ENCODE measurements around the gene IGDCC3.

IGDCC3 gene

GRCh38 chr15:65404186-65404872, 26.5 kb upstream of the IGDCC3 start:
- TF ChIP-seq, protein P1, sequence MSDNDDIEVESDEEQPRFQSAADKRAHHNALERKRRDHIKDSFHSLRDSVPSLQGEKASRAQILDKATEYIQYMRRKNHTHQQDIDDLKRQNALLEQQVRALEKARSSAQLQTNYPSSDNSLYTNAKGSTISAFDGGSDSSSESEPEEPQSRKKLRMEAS (IDR thresholded peaks at IDR 0.05; ENCODE audit: low read depth, low read length) = no peak
- TF ChIP-seq MYC (IDR thresholded peaks at IDR 0.05; ENCODE audit: low read depth, low read length) (no peak), POLR2A (IDR thresholded peaks at IDR 0.05; ENCODE audit: extremely low read depth, insufficient read length) (no peak), CTCF (IDR thresholded peaks at IDR 0.05; ENCODE audit: low read depth, low read length) (no peak)
- no peak for DNase-seq (ENCODE audit: low read depth)
- H3K4me3 ChIP-seq (ENCODE audit: low read depth, low read length) = no peak overlapping the region

DNA sequence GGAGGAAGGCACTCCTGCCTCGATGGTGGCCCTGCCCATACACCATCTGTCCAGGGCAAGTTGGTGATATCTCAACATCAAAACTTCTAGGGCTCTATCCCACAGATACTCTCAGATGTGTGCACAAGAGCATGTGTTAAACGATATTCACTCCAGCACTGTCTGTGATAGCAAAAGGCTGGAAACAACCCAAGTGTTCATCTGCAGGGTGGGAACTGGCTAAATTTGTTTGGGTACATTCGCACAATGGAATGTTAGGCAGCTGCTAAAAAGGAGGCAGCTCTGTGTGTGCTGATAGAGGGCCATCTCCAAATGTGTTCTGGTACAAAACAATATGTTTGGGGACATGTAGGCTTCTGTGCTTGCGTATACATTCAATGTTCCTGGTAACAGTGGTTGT, 25.2 kb upstream of the IGDCC3 start:
- no peak for DNase-seq (ENCODE audit: low read depth)
- TF ChIP-seq MYC (IDR thresholded peaks at IDR 0.05; ENCODE audit: low read depth, low read length) (no peak), CTCF (IDR thresholded peaks at IDR 0.05; ENCODE audit: low read depth, low read length) (no peak), POLR2A (IDR thresholded peaks at IDR 0.05; ENCODE audit: extremely low read depth, insufficient read length) (no peak)
- TF ChIP-seq, protein P1 (IDR thresholded peaks at IDR 0.05; ENCODE audit: low read depth, low read length) = no peak
- H3K4me3 ChIP-seq (ENCODE audit: low read depth, low read length) = no peak overlapping the region

- no peak for TF ChIP-seq POLR2A (IDR thresholded peaks at IDR 0.05; ENCODE audit: extremely low read depth, insufficient read length)
- no peak for TF ChIP-seq CTCF (IDR thresholded peaks at IDR 0.05; ENCODE audit: low read depth, low read length)
- TF ChIP-seq, protein P1 (IDR thresholded peaks at IDR 0.05; ENCODE audit: low read depth, low read length) = no peak
- TF ChIP-seq MYC (IDR thresholded peaks at IDR 0.05; ENCODE audit: low read depth, low read length) = no peak
- no peak overlapping the region for H3K4me3 ChIP-seq (ENCODE audit: low read depth, low read length)
- DNase-seq (ENCODE audit: low read depth) = no peak
Measured at GRCh38 chr15:65401611-65402240, 23.9 kb upstream of the IGDCC3 start.

- peak; percentile 85 for DNase-seq (ENCODE audit: low read depth)
- peak; percentile 66 for TF ChIP-seq CTCF (IDR thresholded peaks at IDR 0.05; ENCODE audit: low read depth, low read length)
- no peak for TF ChIP-seq MYC (IDR thresholded peaks at IDR 0.05; ENCODE audit: low read depth, low read length)
- no peak overlapping the region for H3K4me3 ChIP-seq (ENCODE audit: low read depth, low read length)
Measured at GRCh38 chr15:65400760-65401610, 23.2 kb upstream of the IGDCC3 start.

DNA sequence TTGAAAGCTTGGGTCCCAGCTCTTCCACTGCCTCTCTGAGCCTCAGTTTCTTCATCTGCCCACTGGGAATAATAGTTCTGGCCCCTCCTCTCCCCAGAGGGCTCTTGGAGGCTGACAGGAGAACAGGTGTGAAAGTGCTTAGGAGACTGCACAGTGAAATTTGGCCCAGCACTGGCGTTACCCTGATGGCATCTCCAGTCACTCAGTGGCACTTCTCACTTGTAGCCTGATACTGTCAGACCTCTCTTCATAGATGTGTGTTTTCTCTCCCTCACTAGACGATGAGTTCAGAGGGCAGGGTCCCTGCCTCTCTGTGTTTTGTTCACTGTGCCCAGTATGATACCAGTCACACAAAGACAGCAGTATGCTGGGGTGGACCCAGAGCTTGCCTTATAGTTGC, 22.2 kb upstream of the IGDCC3 start:
- H3K4me3 ChIP-seq (ENCODE audit: low read depth, low read length) = no peak overlapping the region
- TF ChIP-seq MYC (IDR thresholded peaks at IDR 0.05; ENCODE audit: low read depth, low read length) (no peak), POLR2A (IDR thresholded peaks at IDR 0.05; ENCODE audit: extremely low read depth, insufficient read length) (no peak), CTCF (IDR thresholded peaks at IDR 0.05; ENCODE audit: low read depth, low read length) (no peak)
- TF ChIP-seq, protein P1 (IDR thresholded peaks at IDR 0.05; ENCODE audit: low read depth, low read length) = no peak
- no peak for DNase-seq (ENCODE audit: low read depth)

Data from NB4 (cell line).